Upper lobe of left lung (tissue), 4 donors: ENCODE measurements around the gene LRRC47.

Source experiments
- EP300 ChIP-seq, 4 donors: sonication (generic); formaldehyde crosslinking; IDR thresholded peaks; one replicate each; pipeline ENCODE4 v1.5.1; 2017; ENCODE audit warnings: antibody characterized with exemption in 4 of 4, control low read depth in 2 of 4
- POLR2AphosphoS5 ChIP-seq, 2 donors: sonication (generic); formaldehyde crosslinking; IDR thresholded peaks; one replicate each; pipeline ENCODE4 v1.5.1; 2017; ENCODE audit warnings: antibody characterized with exemption in 2 of 2

DNA sequence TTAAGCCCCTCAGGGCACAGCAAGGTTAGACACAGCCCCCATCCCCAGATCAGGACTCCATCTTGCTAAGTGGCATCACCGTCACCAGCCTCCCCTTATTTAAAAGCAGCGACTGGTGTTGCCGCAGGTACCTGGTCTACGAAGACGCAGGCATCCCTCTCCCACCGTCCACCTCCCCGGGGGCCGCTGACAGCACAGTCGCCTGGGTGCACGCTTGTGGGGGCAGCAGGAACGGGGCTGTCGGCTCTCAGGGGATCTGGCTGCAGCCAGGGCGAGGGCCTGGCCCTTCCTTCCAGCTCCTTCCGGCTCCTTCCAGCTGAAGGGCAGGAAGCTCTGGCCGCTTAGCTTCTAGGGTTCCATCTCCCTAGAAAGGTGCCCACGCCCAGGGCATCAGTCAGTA is 61.7 kb downstream of the LRRC47 start:
- TF ChIP-seq POLR2AphosphoS5 (IDR thresholded peaks at IDR 0.05) = no peak
- TF ChIP-seq EP300 (IDR thresholded peaks at IDR 0.05) = no peak
